Panc1 (cell line): ENCODE results near the gene PDE1C. TPM values are rescaled to one million over a fixed set of nuclear protein-coding genes. Genes with fewer than 3 reads are reported as not detected.

ENCODE experiments used
- ATAC-seq: fragments of 200-7000 bp; cut with Tn5 transposase; 2 replicates; pipeline ENCODE4 v1.9.1; 2020; ENCODE audit warnings: mild to moderate bottlenecking, moderate library complexity
- BruUV-seq: library from RNA; stranded (reverse); fragments of 400-500 nt; replicated peaks from 2 replicates; lab custom pipeline; 2021; lab: Mats Ljungman, UMichigan
- CTCF ChIA-PET: fragments of 300-600 bp; sonication (Branson Sonifier 250); formaldehyde crosslinking; loops from one replicate; lab custom pipeline; 2022; ENCODE audit warnings: antibody characterized with exemption; lab: Charles Lee
- POLR2A ChIA-PET: fragments of 300-600 bp; sonication (Branson Sonifier 250); formaldehyde crosslinking; loops from one replicate; lab custom pipeline; 2022; ENCODE audit warnings: antibody characterized with exemption; lab: Charles Lee
- DNase-seq: peaks from one replicate; pipeline ENCODE4 v3.0.0-alpha.2; 2010; ENCODE audit warnings: low read depth, low spot score
- H3K27ac ChIP-seq: 2 replicates; pipeline ENCODE4 v1.5.1; 2011; ENCODE audit warnings: mild to moderate bottlenecking, low read length, inconsistent platforms
- H3K27me3 ChIP-seq: fragments of 200-500 bp; sonication (Bioruptor generic); 2 replicates; pipeline ENCODE4 v1.6.0; 2014; ENCODE audit warnings: low read length, inconsistent platforms; ENCODE audit not compliant: control insufficient read depth, insufficient read depth
- H3K36me3 ChIP-seq: fragments of 200-500 bp; sonication (Bioruptor generic); 2 replicates; pipeline ENCODE4 v1.5.1; 2014; ENCODE audit warnings: inconsistent platforms, mild to moderate bottlenecking, low read length, moderate library complexity; ENCODE audit not compliant: control insufficient read depth, insufficient read depth
- H3K4me1 ChIP-seq: 2 replicates; pipeline ENCODE4 v1.5.1; 2011; ENCODE audit warnings: inconsistent platforms, mild to moderate bottlenecking, low read length, moderate library complexity; ENCODE audit not compliant: control insufficient read depth, insufficient read depth
- H3K4me3 ChIP-seq, 2 experiments: 2 replicates each; pipeline ENCODE4 v1.5.1; 2011 to 2012; ENCODE audit warnings: low read depth in 2 of 2, low read length in 2 of 2, mild to moderate bottlenecking in 2 of 2, inconsistent platforms in 1 of 2, moderate library complexity in 1 of 2
- H3K9me3 ChIP-seq: fragments of 200-500 bp; sonication (Bioruptor generic); 2 replicates; pipeline ENCODE4 v1.5.1; 2014; ENCODE audit warnings: low read depth, mild to moderate bottlenecking, inconsistent platforms, low read length, moderate library complexity; ENCODE audit not compliant: control insufficient read depth, insufficient read depth
- CTCF ChIP-seq: fragments of 450-650 bp; IDR thresholded peaks from 2 replicates; pipeline ENCODE4 v1.5.1; 2017; ENCODE audit warnings: mild to moderate bottlenecking
- POLR2AphosphoS5 ChIP-seq: IDR thresholded peaks from 2 replicates; pipeline ENCODE4 v1.6.1; 2012; ENCODE audit warnings: mild to moderate bottlenecking, low read depth, low read length, moderate library complexity
- REST ChIP-seq, 2 experiments: IDR thresholded peaks; 2 replicates each; pipeline ENCODE4 v1.6.1; 2011 to 2012; ENCODE audit warnings: low read depth in 2 of 2, control low read depth in 1 of 2, low read length in 1 of 2, mild to moderate bottlenecking in 1 of 2, moderate library complexity in 1 of 2; ENCODE audit not compliant: insufficient read depth in 1 of 2
- SIN3A ChIP-seq: IDR thresholded peaks from 2 replicates; pipeline ENCODE4 v1.6.1; 2012; ENCODE audit warnings: low read depth, mild to moderate bottlenecking, low read length, moderate library complexity, borderline replicate concordance; ENCODE audit not compliant: insufficient read depth
- TCF7L2 ChIP-seq: IDR thresholded peaks from 2 replicates; pipeline ENCODE4 v1.6.1; 2011; ENCODE audit warnings: mild to moderate bottlenecking, low read depth, low read length, inconsistent platforms
- in situ Hi-C: cut with HindIII; loops from 2 replicates; pipeline ENCODE4 v1.10.0; 2016; ENCODE audit warnings: low sequenced_read_pairs, low pct_unique_long_range_greater_than_20kb
- intact Hi-C: fragments of 100-400 bp; cut with micrococcal nuclease; formaldehyde crosslinking; loops from one replicate; pipeline ENCODE4 v1.10.0; 2022; ENCODE audit not compliant: unreplicated experiment
- total RNA-seq: library from RNA; stranded (reverse); gene quantifications from one replicate; pipeline ENCODE4 v1.2.1, GENCODE V29; 2021; ENCODE audit not compliant: unreplicated experiment

The PDE1C gene
- total RNA-seq, 1 experiment from 2014 or later: not detected

- TF ChIP-seq TCF7L2: no peak
- no peak for TF ChIP-seq CTCF
- no peak for TF ChIP-seq SIN3A
- no peak for TF ChIP-seq REST (IDR thresholded peaks at IDR 0.05; ENCODE audit: insufficient read depth in 1 of 2, low read depth in 2 of 2, low read length in 1 of 2)
- TF ChIP-seq POLR2AphosphoS5: no peak
- BruUV-seq: no TSS peak
- H3K27ac ChIP-seq: no peak overlapping the region
- H3K4me3 ChIP-seq: no peak overlapping the region
- ChIA-PET POLR2A (no interaction called here), CTCF (no interaction called here)
- H3K9me3 ChIP-seq: no peaks in the 10 kb centered on the region
- no peaks in the 10 kb centered on the region for H3K27me3 ChIP-seq
- H3K36me3 ChIP-seq: no peaks in the 10 kb centered on the region
- intact Hi-C loops: no loop called here
- in situ Hi-C loops: no loop called here
- H3K4me1 ChIP-seq: no peaks in the 10 kb centered on the region
- DNase-seq (no peak), ATAC-seq (no peak)
Measured at GRCh38 chr7:32025381-32026082, 44.7 kb downstream of the PDE1C start.

GRCh38 chr7:32023376-32023775 lies 46.8 kb downstream of the PDE1C start:
- no peaks in the 10 kb centered on the region for H3K9me3 ChIP-seq
- CTCF ChIA-PET: no interaction called here
- H3K4me3 ChIP-seq: no peak overlapping the region
- no peak for ATAC-seq
- no peaks in the 10 kb centered on the region for H3K27me3 ChIP-seq
- no peak overlapping the region for H3K27ac ChIP-seq
- no peaks in the 10 kb centered on the region for H3K36me3 ChIP-seq
- TF ChIP-seq SIN3A: no peak
- TF ChIP-seq TCF7L2: no peak
- TF ChIP-seq REST (IDR thresholded peaks at IDR 0.05; ENCODE audit: insufficient read depth in 1 of 2, low read depth in 2 of 2, low read length in 1 of 2): no peak
- in situ Hi-C loops (no loop called here), intact Hi-C loops (no loop called here)
- no peak for DNase-seq
- no TSS peak for BruUV-seq
- POLR2A ChIA-PET: no interaction called here
- H3K4me1 ChIP-seq: no peaks in the 10 kb centered on the region
